K562 (cell line): ENCODE data around the gene GCSH. TPM values are rescaled to one million over a fixed set of nuclear protein-coding genes. Genes with fewer than 3 reads are reported as not detected.

Experiments used
- GTF2F1 ChIP-seq: IDR thresholded peaks from 2 replicates; pipeline ENCODE4 v1.6.1; 2011; ENCODE audit warnings: low read depth, low read length, improper control_type of control experiment
- HDAC6 ChIP-seq: IDR thresholded peaks from 2 replicates; pipeline ENCODE4 v1.6.1; 2012; ENCODE audit warnings: low read depth, mild to moderate bottlenecking, control low read depth, inconsistent platforms, low read length, moderate library complexity
- HMG20A ChIP-seq: fragments of 450-650 bp; formaldehyde crosslinking; conservative IDR thresholded peaks from 2 replicates; pipeline ENCODE4 v1.4.0; 2020; ENCODE audit warnings: mild to moderate bottlenecking, mixed read lengths
- KDM2B ChIP-seq: fragments of 250-450 bp; sonication (Bioruptor Pico); IDR thresholded peaks from 2 replicates; pipeline ENCODE4 v1.8.0; 2021; ENCODE audit warnings: mild to moderate bottlenecking, moderate library complexity
- OTX1 ChIP-seq: fragments of 450-650 bp; formaldehyde crosslinking; IDR thresholded peaks from 2 replicates; pipeline ENCODE4 v1.4.0; 2022; ENCODE audit warnings: mild to moderate bottlenecking
- RBBP5 ChIP-seq: fragments of 200-600 bp; sonication (generic); IDR thresholded peaks from 2 replicates; pipeline ENCODE4 v1.6.1; 2012; ENCODE audit warnings: borderline replicate concordance, mild to moderate bottlenecking, low read length, control low read depth, inconsistent platforms; ENCODE audit not compliant: insufficient read depth, poor library complexity, severe bottlenecking
- SMAD4 ChIP-seq: fragments of 250-450 bp; sonication (Bioruptor Pico); conservative IDR thresholded peaks from 2 replicates; pipeline ENCODE4 v1.8.0; 2021; ENCODE audit warnings: inconsistent platforms, mild to moderate bottlenecking, moderate library complexity
- SUPT5H ChIP-seq: fragments of 450-650 bp; IDR thresholded peaks from 2 replicates; pipeline ENCODE4 v1.6.1; 2016
- ZBTB1 ChIP-seq: sonication (generic); formaldehyde crosslinking; IDR thresholded peaks from 2 replicates; pipeline ENCODE4 v1.8.1; 2023; ENCODE audit warnings: missing genetic modification reagents, low read depth, mild to moderate bottlenecking, borderline replicate concordance
- ZMIZ1 ChIP-seq, 2 experiments: fragments of 150-350 bp in 1 of 2; IDR thresholded peaks; 2 replicates each; pipeline ENCODE4 v1.6.1; 2012 to 2016; ENCODE audit warnings: low read depth in 2 of 2, low read length in 2 of 2, mild to moderate bottlenecking in 1 of 2, moderate library complexity in 1 of 2
- ZNF134 ChIP-seq: fragments of 250-450 bp; sonication (Bioruptor Pico); conservative IDR thresholded peaks from 2 replicates; pipeline ENCODE4 v1.4.0; 2020
- ZNF184 ChIP-seq: sonication (generic); formaldehyde crosslinking; IDR thresholded peaks from 2 replicates; pipeline ENCODE4 v1.5.0; 2020; ENCODE audit warnings: missing genetic modification reagents
- ZNF197 ChIP-seq: fragments of 200-800 bp; sonication (Bioruptor generic); IDR thresholded peaks from 2 replicates; pipeline ENCODE4 v1.6.1; 2016; ENCODE audit warnings: low read depth, missing genetic modification characterization, missing compliant biosample characterization
- ZNF324 ChIP-seq: fragments of 250-450 bp; sonication (Bioruptor Pico); IDR thresholded peaks from 2 replicates; pipeline ENCODE4 v1.4.0; 2020; ENCODE audit warnings: mild to moderate bottlenecking
- polyA plus RNA-seq, 8 experiments: library from polyadenylated mRNA; depleted of rRNA in 4 of 8; stranded (reverse) in 5 of 8; unstranded in 3 of 8; fragments of >200 nt; fragmentation: Nextera tagmentation in 2 of 8; fragmentation: Illumina TruSeq in 1 of 8; extraction: Ambion mirVana in 2 of 8; extraction: Trizol in 1 of 8; gene quantifications; 2 replicates each; pipeline versions ENCODE4 v1.2.1 to v1.2.3, GENCODE V29; 2011 to 2014; ENCODE audit warnings: inconsistent platforms in 1 of 8, missing spikeins in 1 of 8
- total RNA-seq, 7 experiments: library from RNA; depleted of rRNA in 6 of 7; stranded (reverse); fragments of >200 nt in 6 of 7; fragmentation: Illumina TruSeq in 2 of 7; extraction: Trizol in 2 of 7; gene quantifications; 2 replicates each; pipeline versions ENCODE4 v1.2.1 to v1.2.3, GENCODE V29; 2011 to 2021; ENCODE audit warnings: low replicate concordance in 1 of 7
- TF ChIP-seq, protein P1 (sequence below), 2 experiments: fragments of 450-650 bp; formaldehyde crosslinking in 1 of 2; IDR thresholded peaks; 2 replicates each; pipeline versions ENCODE4 v1.4.0 to v1.6.1; 2014 to 2020; ENCODE audit warnings: mild to moderate bottlenecking in 2 of 2, borderline replicate concordance in 1 of 2, low read depth in 1 of 2

Gene GCSH
- total and polyA plus RNA-seq, 9 of the 15 experiments (the other 6 are each of a cell fraction or from before 2014, with no cell fraction given), result 35.0 to 121 (median 89.0) TPM

GRCh38 chr16:81071805-81072204, 24.4 kb downstream of the GCSH start (continued):
- TF ChIP-seq RBBP5 (no peak), HDAC6 (no peak), SUPT5H (no peak), ZNF197 (CRISPR knock-in tag) (no peak), GTF2F1 (no peak), OTX1 (CRISPR knock-in tag) (no peak), ZNF324 (CRISPR knock-in tag) (no peak), KDM2B (CRISPR knock-in tag) (no peak), HMG20A (CRISPR knock-in tag) (no peak), ZBTB1 (CRISPR knock-in tag) (no peak), ZMIZ1 (IDR thresholded peaks at IDR 0.05; ENCODE audit: low read depth in 2 of 2, low read length in 2 of 2) (no peak), SMAD4 (CRISPR knock-in tag) (0 out of 2 replicates have a peak, but pooled peaks have one; percentile 26), ZNF134 (CRISPR knock-in tag) (no peak), ZNF184 (no peak)
- TF ChIP-seq, protein P1, sequence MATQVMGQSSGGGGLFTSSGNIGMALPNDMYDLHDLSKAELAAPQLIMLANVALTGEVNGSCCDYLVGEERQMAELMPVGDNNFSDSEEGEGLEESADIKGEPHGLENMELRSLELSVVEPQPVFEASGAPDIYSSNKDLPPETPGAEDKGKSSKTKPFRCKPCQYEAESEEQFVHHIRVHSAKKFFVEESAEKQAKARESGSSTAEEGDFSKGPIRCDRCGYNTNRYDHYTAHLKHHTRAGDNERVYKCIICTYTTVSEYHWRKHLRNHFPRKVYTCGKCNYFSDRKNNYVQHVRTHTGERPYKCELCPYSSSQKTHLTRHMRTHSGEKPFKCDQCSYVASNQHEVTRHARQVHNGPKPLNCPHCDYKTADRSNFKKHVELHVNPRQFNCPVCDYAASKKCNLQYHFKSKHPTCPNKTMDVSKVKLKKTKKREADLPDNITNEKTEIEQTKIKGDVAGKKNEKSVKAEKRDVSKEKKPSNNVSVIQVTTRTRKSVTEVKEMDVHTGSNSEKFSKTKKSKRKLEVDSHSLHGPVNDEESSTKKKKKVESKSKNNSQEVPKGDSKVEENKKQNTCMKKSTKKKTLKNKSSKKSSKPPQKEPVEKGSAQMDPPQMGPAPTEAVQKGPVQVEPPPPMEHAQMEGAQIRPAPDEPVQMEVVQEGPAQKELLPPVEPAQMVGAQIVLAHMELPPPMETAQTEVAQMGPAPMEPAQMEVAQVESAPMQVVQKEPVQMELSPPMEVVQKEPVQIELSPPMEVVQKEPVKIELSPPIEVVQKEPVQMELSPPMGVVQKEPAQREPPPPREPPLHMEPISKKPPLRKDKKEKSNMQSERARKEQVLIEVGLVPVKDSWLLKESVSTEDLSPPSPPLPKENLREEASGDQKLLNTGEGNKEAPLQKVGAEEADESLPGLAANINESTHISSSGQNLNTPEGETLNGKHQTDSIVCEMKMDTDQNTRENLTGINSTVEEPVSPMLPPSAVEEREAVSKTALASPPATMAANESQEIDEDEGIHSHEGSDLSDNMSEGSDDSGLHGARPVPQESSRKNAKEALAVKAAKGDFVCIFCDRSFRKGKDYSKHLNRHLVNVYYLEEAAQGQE (IDR thresholded peaks at IDR 0.05; ENCODE audit: borderline replicate concordance), result no peak
- TF ChIP-seq, protein P1 (CRISPR knock-in tag; IDR thresholded peaks at IDR 0.05; ENCODE audit: low read depth), result no peak
